NB4 (cell line): ENCODE results near the gene ST3GAL4.

Source experiments
- MYC ChIP-seq: IDR thresholded peaks from 2 replicates; pipeline ENCODE4 v1.6.1; 2011; ENCODE audit warnings: low read depth, low read length
- POLR2A ChIP-seq: IDR thresholded peaks from 2 replicates; pipeline ENCODE4 v1.6.1; 2011; ENCODE audit warnings: mild to moderate bottlenecking; ENCODE audit not compliant: insufficient read length; ENCODE audit errors: extremely low read depth
- TF ChIP-seq, protein P1 (sequence below): IDR thresholded peaks from one replicate; pipeline ENCODE4 v1.5.1; 2012; ENCODE audit warnings: low read depth, low read length
- TF ChIP-seq, protein P2 (sequence below): IDR thresholded peaks from 2 replicates; pipeline ENCODE4 v1.6.1; 2011; ENCODE audit warnings: low read depth, low read length

DNA sequence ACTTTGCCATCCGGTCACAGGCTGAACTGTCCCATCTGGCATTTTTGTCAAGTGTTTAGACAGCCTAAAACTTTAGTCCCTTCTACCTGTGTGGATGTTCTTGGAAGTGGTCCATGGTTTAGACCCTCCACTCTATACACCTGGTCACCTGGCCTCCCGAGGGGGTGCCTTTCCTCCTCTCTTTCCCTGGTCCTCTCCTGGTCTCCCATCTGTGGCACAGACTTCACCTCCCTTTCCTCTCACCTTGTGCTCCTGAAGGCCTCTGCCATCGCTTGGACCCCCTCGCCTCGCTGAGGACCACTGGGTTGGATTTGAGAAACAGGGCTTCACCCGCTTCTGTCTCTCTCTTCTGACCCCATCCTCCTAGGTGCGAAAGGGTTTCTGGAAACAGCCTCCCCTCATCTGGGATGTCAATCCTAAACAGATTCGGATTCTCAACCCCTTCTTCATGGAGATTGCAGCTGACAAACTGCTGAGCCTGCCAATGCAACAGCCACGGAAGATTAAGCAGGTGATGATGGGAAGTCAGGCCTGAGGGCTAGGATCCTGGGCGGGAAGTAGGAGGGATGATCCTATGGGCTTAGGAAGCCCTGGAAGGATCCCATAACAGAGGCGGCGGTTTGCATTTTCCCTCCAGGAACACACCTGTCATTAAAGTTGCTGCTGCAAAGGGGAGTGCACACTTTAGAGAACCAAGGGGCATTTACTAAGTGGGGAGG lies 53.6 kb downstream of the ST3GAL4 start:
- no peak for TF ChIP-seq POLR2A
- TF ChIP-seq, protein P1, sequence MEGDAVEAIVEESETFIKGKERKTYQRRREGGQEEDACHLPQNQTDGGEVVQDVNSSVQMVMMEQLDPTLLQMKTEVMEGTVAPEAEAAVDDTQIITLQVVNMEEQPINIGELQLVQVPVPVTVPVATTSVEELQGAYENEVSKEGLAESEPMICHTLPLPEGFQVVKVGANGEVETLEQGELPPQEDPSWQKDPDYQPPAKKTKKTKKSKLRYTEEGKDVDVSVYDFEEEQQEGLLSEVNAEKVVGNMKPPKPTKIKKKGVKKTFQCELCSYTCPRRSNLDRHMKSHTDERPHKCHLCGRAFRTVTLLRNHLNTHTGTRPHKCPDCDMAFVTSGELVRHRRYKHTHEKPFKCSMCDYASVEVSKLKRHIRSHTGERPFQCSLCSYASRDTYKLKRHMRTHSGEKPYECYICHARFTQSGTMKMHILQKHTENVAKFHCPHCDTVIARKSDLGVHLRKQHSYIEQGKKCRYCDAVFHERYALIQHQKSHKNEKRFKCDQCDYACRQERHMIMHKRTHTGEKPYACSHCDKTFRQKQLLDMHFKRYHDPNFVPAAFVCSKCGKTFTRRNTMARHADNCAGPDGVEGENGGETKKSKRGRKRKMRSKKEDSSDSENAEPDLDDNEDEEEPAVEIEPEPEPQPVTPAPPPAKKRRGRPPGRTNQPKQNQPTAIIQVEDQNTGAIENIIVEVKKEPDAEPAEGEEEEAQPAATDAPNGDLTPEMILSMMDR = no peak
- TF ChIP-seq MYC = no peak
- TF ChIP-seq, protein P2, sequence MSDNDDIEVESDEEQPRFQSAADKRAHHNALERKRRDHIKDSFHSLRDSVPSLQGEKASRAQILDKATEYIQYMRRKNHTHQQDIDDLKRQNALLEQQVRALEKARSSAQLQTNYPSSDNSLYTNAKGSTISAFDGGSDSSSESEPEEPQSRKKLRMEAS = no peak
